ENCODE data around the gene LYPD6B. TPM values are rescaled to one million over a fixed set of nuclear protein-coding genes. Genes with fewer than 3 reads are reported as not detected.

The LYPD6B gene
- total RNA-seq: under 1 TPM; 0.14 to 0.59 TPM
- polyA plus RNA-seq: under 1 TPM; 0.13 to 0.14 TPM

DNA sequence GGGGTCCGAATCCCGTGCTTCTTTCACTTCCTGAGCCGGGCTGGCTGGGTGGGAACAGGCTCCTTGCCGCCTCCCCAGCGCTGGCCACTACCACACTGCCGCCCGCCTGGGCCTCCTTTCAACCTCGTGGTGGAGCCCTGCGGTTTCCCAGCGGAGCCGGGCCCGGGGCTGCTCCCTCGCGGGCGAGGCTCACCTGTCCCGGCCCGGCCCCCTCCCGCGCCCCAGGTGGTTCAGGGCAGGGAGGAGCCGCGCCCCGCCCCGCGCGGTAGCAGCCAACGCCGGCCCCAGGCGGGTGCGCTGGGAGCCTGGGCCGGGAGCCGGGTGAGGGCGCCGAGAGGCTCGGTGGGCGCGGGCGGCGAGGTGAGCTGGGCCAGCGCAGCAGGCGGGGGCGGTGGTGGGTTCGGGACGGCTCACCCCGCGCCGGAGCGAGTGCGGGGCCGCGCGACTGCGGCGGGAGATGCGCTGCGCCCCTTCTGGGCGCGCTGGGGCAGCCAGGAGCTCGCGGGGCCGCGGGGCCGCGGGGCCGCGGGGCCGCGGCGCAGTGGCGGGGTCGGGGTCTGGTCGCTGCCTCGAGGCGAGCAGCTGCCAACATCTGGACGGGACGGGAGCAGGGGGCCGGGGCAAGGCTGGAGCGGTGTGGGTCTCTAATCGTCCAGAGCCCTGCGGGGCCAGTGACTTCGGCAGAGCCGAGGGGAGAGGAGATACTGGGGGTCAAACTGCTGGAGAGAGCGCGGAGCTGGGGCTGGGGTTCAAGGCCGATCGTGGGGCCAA is at the start of gene LYPD6B:
Gene LYPD6B (plus strand): TSS at position 258 of the 771 bp plus-strand sequence. CDS start 92,250 bp downstream, outside the sequence.
- no peak for DNase-seq (ENCODE audit: low spot score)
- H3K4me3 ChIP-seq (ENCODE audit: low read depth in 1 of 3, low read length in 3 of 3): peak within 1 kb of the TSS in 1 of 3 donors; percentile 58
- H3K27ac ChIP-seq (ENCODE audit: low read depth in 1 of 2, low read length in 2 of 2): no peak within 1 kb of the TSS
- H3K9me3 ChIP-seq (ENCODE audit: control insufficient read depth in 4 of 4, low read length in 3 of 4): no peaks in the 10 kb centered on the region
- peaks cover 0 to 11% (median 6%) of the 10 kb centered on the region in 4 donors for H3K4me1 ChIP-seq (ENCODE audit: control insufficient read depth in 4 of 4, insufficient read depth in 4 of 4, low read length in 3 of 4)
- TF ChIP-seq FOXA2 (IDR thresholded peaks at IDR 0.05) (no peak), ZBTB33 (IDR thresholded peaks at IDR 0.05) (no peak), FOXA1 (IDR thresholded peaks at IDR 0.05) (no peak), SP1 (IDR thresholded peaks at IDR 0.05) (no peak), TAF1 (conservative IDR thresholded peaks at IDR 0.05) (no peak), RXRA (IDR thresholded peaks at IDR 0.05) (no peak), EGR1 (IDR thresholded peaks at IDR 0.05; ENCODE audit: low read depth in 2 of 2) (no peak), REST (IDR thresholded peaks at IDR 0.05) (no peak)
- WGBS: 3% methylated on average over 85 of the region's 85 CpGs
- no peak within 1 kb of the TSS for H3K9ac ChIP-seq (ENCODE audit: low read depth in 1 of 2, low read length in 2 of 2)
- peaks cover 0 to 19% (median 5%) of the 10 kb centered on the region in 4 donors for H3K27me3 ChIP-seq (ENCODE audit: control insufficient read depth in 4 of 4, insufficient read depth in 4 of 4, low read length in 3 of 4)
- H3K36me3 ChIP-seq (ENCODE audit: control insufficient read depth in 4 of 4, insufficient read depth in 3 of 4, low read depth in 1 of 4, low read length in 3 of 4): no peaks in the 10 kb centered on the region

DNA sequence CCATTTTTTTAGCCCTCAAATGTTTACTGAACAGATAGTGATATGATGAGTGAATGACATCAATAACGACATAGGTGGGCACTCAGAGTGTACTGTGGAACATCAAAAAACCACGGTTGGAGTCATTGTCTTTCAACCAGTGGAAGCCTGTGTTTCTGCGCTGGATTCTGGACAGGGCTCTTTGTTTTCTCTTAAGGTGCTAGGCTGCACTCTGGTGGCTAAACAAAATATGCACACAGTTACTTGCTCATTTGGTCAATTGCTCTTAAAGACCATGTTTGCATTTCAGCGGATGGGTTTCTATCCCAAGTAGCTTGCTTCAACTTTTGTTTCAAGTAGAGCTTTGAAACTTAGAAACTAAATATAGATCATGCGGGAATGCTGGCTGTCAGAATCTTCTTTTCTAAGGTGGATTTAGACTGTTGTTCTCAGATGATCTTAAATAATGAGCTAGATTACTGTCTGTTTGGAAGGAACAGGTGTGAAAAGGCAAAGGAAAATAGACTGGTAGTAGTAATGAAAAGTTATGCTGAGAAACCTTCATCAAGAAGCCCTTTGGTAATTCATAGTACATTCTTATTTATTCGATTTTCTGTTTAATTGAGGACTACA is 48.5 kb upstream of the LYPD6B start:
- 24% methylated on average over 6 of the region's 6 CpGs for WGBS
- Histone ChIP-seq H3K4me3 (ENCODE audit: low read depth in 1 of 3, low read length in 3 of 3) (no peak overlapping the region), H3K36me3 (ENCODE audit: control insufficient read depth in 4 of 4, insufficient read depth in 3 of 4, low read depth in 1 of 4, low read length in 3 of 4) (no peaks in the 10 kb centered on the region), H3K27me3 (ENCODE audit: control insufficient read depth in 4 of 4, insufficient read depth in 4 of 4, low read length in 3 of 4) (no peaks in the 10 kb centered on the region), H3K9me3 (ENCODE audit: control insufficient read depth in 4 of 4, low read length in 3 of 4) (no peaks in the 10 kb centered on the region), H3K9ac (ENCODE audit: low read depth in 1 of 2, low read length in 2 of 2) (no peak overlapping the region), H3K4me1 (ENCODE audit: control insufficient read depth in 4 of 4, insufficient read depth in 4 of 4, low read length in 3 of 4) (no peaks in the 10 kb centered on the region), H3K27ac (ENCODE audit: low read depth in 1 of 2, low read length in 2 of 2) (no peak overlapping the region)
- DNase-seq (ENCODE audit: low spot score): no peak
- peak in 1 of 2 donors; percentile 7 for TF ChIP-seq HNF4A (conservative IDR thresholded peaks at IDR 0.05)
- TF ChIP-seq RXRA (IDR thresholded peaks at IDR 0.05): no peak
- no peak for TF ChIP-seq FOXA1 (IDR thresholded peaks at IDR 0.05)
- peak; percentile 95 to 97 for TF ChIP-seq RAD21 (IDR thresholded peaks at IDR 0.05)
- TF ChIP-seq HNF4G (IDR thresholded peaks at IDR 0.05): no peak
- no peak for TF ChIP-seq SP1 (IDR thresholded peaks at IDR 0.05)
- no peak for TF ChIP-seq ZBTB33 (IDR thresholded peaks at IDR 0.05)
- TF ChIP-seq NR2F2 (IDR thresholded peaks at IDR 0.05): no peak
- peak; percentile 78 for TF ChIP-seq CTCF (IDR thresholded peaks at IDR 0.05; ENCODE audit: low read depth, low read length, missing input control)
